Suprapubic skin (tissue), 3 donors: ENCODE data around the gene PTPRN2.

Source experiments
- POLR2A ChIP-seq, 2 donors: fragments of 450-650 bp; IDR thresholded peaks; one replicate each; pipeline ENCODE4 v1.6.1; 2017; ENCODE audit warnings: antibody characterized with exemption in 2 of 2, mild to moderate bottlenecking in 2 of 2, moderate library complexity in 2 of 2
- TF ChIP-seq, protein P1 (sequence below), 2 donors: fragments of 200-600 bp in 1 of 2; fragments of 450-650 bp in 1 of 2; sonication (generic) in 1 of 2; IDR thresholded peaks; one replicate each; pipeline ENCODE4 v1.5.1; 2016 to 2019; ENCODE audit warnings: antibody characterized with exemption in 2 of 2, mild to moderate bottlenecking in 1 of 2, moderate library complexity in 1 of 2

DNA sequence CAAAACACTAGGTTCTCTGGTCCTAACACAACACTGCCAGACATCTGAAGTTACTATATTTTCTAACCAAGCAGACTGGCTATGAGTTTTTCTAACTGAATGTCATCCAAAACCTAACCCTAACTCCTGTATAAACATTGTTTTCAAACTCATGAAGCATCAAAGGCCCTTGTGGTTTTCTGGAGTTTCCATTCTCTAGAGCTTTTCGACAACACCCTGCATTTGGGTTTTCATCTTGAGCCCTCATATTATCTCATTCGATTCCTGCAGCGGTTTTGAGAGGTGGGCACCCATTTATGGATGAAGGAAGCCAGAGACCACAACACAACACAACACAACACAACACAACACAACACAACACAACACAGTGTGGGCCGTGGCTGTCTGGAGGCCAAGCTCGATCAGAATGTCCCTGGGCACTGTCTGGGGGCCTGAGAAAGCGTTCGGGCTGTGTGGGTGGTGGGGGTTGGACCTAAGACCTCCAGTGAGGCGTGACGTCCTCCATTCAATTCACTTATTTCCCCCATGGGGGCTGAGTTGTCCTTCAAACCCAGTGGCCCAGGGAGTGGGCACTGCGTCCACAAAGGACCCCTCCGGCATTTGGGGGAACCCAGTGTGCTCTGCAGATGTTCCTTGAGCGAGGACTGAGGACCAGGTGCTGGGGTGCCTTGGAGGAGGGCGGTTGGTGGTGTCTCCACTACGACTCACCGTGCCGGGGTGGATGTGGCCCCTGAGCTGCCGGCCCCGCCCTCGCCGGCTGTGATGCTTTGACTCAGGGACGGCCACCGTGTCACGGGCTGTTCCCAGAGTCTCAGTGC is 760.4 kb downstream of the PTPRN2 start:
- TF ChIP-seq POLR2A (IDR thresholded peaks at IDR 0.05): no peak
- TF ChIP-seq, protein P1, sequence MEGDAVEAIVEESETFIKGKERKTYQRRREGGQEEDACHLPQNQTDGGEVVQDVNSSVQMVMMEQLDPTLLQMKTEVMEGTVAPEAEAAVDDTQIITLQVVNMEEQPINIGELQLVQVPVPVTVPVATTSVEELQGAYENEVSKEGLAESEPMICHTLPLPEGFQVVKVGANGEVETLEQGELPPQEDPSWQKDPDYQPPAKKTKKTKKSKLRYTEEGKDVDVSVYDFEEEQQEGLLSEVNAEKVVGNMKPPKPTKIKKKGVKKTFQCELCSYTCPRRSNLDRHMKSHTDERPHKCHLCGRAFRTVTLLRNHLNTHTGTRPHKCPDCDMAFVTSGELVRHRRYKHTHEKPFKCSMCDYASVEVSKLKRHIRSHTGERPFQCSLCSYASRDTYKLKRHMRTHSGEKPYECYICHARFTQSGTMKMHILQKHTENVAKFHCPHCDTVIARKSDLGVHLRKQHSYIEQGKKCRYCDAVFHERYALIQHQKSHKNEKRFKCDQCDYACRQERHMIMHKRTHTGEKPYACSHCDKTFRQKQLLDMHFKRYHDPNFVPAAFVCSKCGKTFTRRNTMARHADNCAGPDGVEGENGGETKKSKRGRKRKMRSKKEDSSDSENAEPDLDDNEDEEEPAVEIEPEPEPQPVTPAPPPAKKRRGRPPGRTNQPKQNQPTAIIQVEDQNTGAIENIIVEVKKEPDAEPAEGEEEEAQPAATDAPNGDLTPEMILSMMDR (IDR thresholded peaks at IDR 0.05): no peak
